Tibial nerve (tissue), 4 donors: ENCODE results near the gene HDAC5. TPM values are rescaled to one million over a fixed set of nuclear protein-coding genes. Genes with fewer than 3 reads are reported as not detected.

Experiments used
- DNase-seq, 2 donors: peaks; one replicate each; pipeline ENCODE4 v3.0.0-alpha.2; 2019; ENCODE audit warnings: low spot score in 2 of 2
- H3K27ac ChIP-seq, 4 donors: fragments of 200-600 bp; sonication (generic) in 3 of 4; one replicate each; pipeline ENCODE4 v1.5.1; 2017 to 2019; ENCODE audit warnings: mild to moderate bottlenecking in 1 of 4
- H3K27me3 ChIP-seq, 2 donors: fragments of 200-600 bp; sonication (generic) in 1 of 2; one replicate each; pipeline versions ENCODE4 v1.5.1 to v1.6.0; 2017 to 2019
- H3K36me3 ChIP-seq, 3 donors: fragments of 200-600 bp; sonication (generic); one replicate each; pipeline ENCODE4 v1.5.1; 2018 to 2019
- H3K4me1 ChIP-seq, 4 donors: fragments of 200-600 bp; sonication (generic) in 3 of 4; one replicate each; pipeline ENCODE4 v1.5.1; 2017 to 2019
- H3K4me3 ChIP-seq, 4 donors: fragments of 200-600 bp; sonication (generic) in 3 of 4; one replicate each; pipeline ENCODE4 v1.5.1; 2017 to 2019; ENCODE audit warnings: mild to moderate bottlenecking in 1 of 4, moderate library complexity in 1 of 4
- H3K9me3 ChIP-seq, 4 donors: fragments of 200-600 bp; sonication (generic) in 3 of 4; one replicate each; pipeline ENCODE4 v1.5.1; 2017 to 2019
- EP300 ChIP-seq, 2 donors: sonication (generic); formaldehyde crosslinking; IDR thresholded peaks; one replicate each; pipeline ENCODE4 v1.6.1; 2017; ENCODE audit warnings: antibody characterized with exemption in 2 of 2, mild to moderate bottlenecking in 1 of 2
- POLR2A ChIP-seq, 2 donors: fragments of 450-650 bp; IDR thresholded peaks; one replicate each; pipeline ENCODE4 v1.6.1; 2017; ENCODE audit warnings: antibody characterized with exemption in 2 of 2, mild to moderate bottlenecking in 2 of 2, moderate library complexity in 2 of 2
- WGBS, 2 donors: methylation state at CpG; one replicate each; pipeline ENCODE4 v1.1.5; 2018; 5-methylcytosine and 5-hydroxymethylcytosine counted together
- small RNA-seq: library from RNA; depleted of rRNA; stranded (forward); fragments of <200 nt; gene quantifications from one replicate; pipeline ENCODE3, GENCODE V24; 2016
- total RNA-seq, 4 donors: library from RNA; depleted of rRNA; stranded (reverse); fragments of >200 nt; gene quantifications; one replicate each; pipeline ENCODE4 v1.1.0, GENCODE V29; 2016
- TF ChIP-seq, protein P1 (sequence below), 5 experiments: fragments of 200-600 bp in 3 of 5; fragments of 450-650 bp in 2 of 5; sonication (generic) in 3 of 5; IDR thresholded peaks; one replicate each; pipeline ENCODE4 v1.5.1; 2016 to 2019; ENCODE audit warnings: antibody characterized with exemption in 5 of 5, mild to moderate bottlenecking in 3 of 5, moderate library complexity in 2 of 5

HDAC5 gene
- total RNA-seq, 4 donors from 2014 or later: 99.8 to 201 (median 125) TPM

DNA sequence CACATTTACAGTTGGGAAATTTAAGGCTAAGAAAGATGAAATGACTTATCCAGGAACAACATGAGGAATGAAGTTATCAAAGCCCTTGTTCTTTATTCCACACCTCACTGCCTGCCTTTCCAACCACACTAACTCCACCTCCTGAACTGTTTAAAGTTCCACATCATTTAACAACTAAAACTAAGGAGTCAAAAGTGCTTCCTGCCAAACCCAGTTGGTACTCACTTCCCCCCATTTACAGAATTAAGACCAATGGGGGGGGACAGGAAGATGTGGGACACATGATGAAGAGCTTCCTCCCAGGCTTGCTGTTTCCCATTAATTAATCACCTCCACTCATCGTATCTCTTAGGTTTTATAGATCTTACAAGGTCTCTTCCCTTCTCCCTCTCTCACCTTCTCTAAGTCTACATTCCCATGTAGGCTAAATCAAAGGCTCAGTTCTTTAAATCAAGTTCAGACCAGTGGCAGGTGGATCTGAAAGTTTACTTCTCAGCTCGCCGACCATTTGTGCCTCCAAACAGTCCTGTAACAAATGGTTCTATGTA, 89.5 kb downstream of the HDAC5 start:
- Histone ChIP-seq H3K9me3 (no peaks in the 10 kb centered on the region), H3K4me1 (no peaks in the 10 kb centered on the region), H3K27me3 (no peaks in the 10 kb centered on the region), H3K27ac (no peak overlapping the region), H3K4me3 (no peak overlapping the region), H3K36me3 (peaks cover 6 to 70% (median 19%) of the 10 kb centered on the region in 3 donors)
- no peak for DNase-seq
- 76 to 78% methylated on average over 3 of the region's 3 CpGs for WGBS, 2 donors
- TF ChIP-seq, protein P1, sequence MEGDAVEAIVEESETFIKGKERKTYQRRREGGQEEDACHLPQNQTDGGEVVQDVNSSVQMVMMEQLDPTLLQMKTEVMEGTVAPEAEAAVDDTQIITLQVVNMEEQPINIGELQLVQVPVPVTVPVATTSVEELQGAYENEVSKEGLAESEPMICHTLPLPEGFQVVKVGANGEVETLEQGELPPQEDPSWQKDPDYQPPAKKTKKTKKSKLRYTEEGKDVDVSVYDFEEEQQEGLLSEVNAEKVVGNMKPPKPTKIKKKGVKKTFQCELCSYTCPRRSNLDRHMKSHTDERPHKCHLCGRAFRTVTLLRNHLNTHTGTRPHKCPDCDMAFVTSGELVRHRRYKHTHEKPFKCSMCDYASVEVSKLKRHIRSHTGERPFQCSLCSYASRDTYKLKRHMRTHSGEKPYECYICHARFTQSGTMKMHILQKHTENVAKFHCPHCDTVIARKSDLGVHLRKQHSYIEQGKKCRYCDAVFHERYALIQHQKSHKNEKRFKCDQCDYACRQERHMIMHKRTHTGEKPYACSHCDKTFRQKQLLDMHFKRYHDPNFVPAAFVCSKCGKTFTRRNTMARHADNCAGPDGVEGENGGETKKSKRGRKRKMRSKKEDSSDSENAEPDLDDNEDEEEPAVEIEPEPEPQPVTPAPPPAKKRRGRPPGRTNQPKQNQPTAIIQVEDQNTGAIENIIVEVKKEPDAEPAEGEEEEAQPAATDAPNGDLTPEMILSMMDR (IDR thresholded peaks at IDR 0.05): no peak
- TF ChIP-seq EP300 (IDR thresholded peaks at IDR 0.05) (no peak), POLR2A (IDR thresholded peaks at IDR 0.05) (no peak)

DNA sequence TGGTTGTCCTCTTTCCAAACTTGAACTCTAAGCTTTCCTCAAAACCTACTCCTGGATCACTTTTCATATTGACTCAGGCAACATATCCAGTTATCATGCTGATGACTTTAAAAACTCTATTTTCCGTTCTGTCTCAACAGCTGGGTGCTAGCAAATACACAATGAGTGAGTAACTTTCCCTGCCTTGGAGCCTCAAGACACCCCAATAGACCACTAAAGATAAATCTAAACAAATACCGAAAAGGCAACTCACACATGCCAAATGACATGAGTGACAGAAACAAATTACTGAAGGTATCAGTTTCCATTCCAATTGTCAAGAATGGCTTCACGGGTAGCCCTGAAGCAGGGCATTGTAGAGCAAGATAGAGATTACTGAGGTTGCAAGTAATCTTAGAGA, 93.0 kb downstream of the HDAC5 start:
- TF ChIP-seq POLR2A (IDR thresholded peaks at IDR 0.05): no peak
- TF ChIP-seq, protein P1 (IDR thresholded peaks at IDR 0.05): no peak
- Histone ChIP-seq H3K27me3 (no peaks in the 10 kb centered on the region), H3K9me3 (no peaks in the 10 kb centered on the region), H3K4me3 (no peak overlapping the region), H3K36me3 (peaks cover 0 to 56% (median 5%) of the 10 kb centered on the region in 3 donors), H3K27ac (no peak overlapping the region), H3K4me1 (no peaks in the 10 kb centered on the region)
- WGBS, 2 donors: 91 to 96% methylated on average over 3 of the region's 3 CpGs
- DNase-seq: no peak

DNA sequence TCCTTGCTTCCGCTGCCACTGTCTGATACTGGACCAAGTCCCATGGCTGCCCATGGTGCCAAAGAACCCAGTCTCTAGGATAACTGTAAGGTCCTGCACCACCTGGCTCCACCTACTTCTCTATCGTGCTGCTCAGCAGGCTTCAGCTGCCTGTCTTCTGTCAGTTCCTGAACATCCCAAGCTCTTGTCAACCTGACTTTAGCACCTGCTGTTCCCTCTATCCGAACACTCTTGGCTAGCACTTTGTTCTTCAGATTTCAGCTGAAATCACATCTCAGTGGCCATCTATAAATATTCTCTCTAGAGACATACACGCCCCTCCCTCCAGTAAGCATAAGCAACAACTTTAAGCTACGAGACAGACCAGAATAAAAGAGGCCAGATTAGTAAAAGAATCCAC, 93.7 kb downstream of the HDAC5 start:
- no peaks in the 10 kb centered on the region for H3K27me3 ChIP-seq
- no peaks in the 10 kb centered on the region for H3K4me1 ChIP-seq
- H3K27ac ChIP-seq: no peak overlapping the region
- H3K4me3 ChIP-seq: no peak overlapping the region
- no peaks in the 10 kb centered on the region for H3K9me3 ChIP-seq
- peaks cover 0 to 60% (median 5%) of the 10 kb centered on the region in 3 donors for H3K36me3 ChIP-seq
- TF ChIP-seq POLR2A (IDR thresholded peaks at IDR 0.05): no peak
- TF ChIP-seq EP300 (IDR thresholded peaks at IDR 0.05): no peak
- TF ChIP-seq, protein P1 (IDR thresholded peaks at IDR 0.05): no peak
- 77 to 79% methylated on average over 5 of the region's 5 CpGs for WGBS, 2 donors
- DNase-seq: no peak

Small RNAs within 50 kb of the gene (small RNA-seq; reads per million reads assigned to genes)
- not detected for gene RNU6-131P

Other genes with a start within 250 kb of the HDAC5 start
- 10 to 100 TPM in 2 of 4 donors, 1 to 10 TPM in 2; 4.2 to 22.9 (median 9.3) TPM for gene MPP2, start 216.1 kb downstream of the HDAC5 start, total RNA-seq
- gene PPY, start 181.2 kb downstream of the HDAC5 start, total RNA-seq: not detected
- 1 to 10 TPM in 1 of 4 donors, not detected in 3; 2.0 TPM for gene PYY, start 169.7 kb downstream of the HDAC5 start, total RNA-seq
- 1 to 10 TPM in 3 of 4 donors, under 1 TPM in 1; 0.84 to 7.2 (median 1.8) TPM for gene NAGS, start 119.0 kb downstream of the HDAC5 start, total RNA-seq
- gene TMEM101, start 108.7 kb downstream of the HDAC5 start, total RNA-seq: 10 to 100 TPM; 28.6 to 41.2 (median 34.5) TPM
- gene LSM12, start 57.0 kb downstream of the HDAC5 start, total RNA-seq: 10 to 100 TPM; 18.2 to 37.2 (median 23.9) TPM
- 10 to 100 TPM; 24.9 to 68.7 (median 36.2) TPM for gene G6PC3, start 52.9 kb downstream of the HDAC5 start, total RNA-seq
- 1 to 10 TPM; 1.5 to 2.7 (median 2.1) TPM for gene HROB, start 18.3 kb upstream of the HDAC5 start, total RNA-seq
- gene ASB16, start 47.1 kb upstream of the HDAC5 start, total RNA-seq: 1 to 10 TPM in 1 of 4 donors, not detected in 3; 2.7 TPM
- 10 to 100 TPM; 28.6 to 41.2 (median 35.6) TPM for gene TMUB2, start 63.3 kb upstream of the HDAC5 start, total RNA-seq
- gene ATXN7L3, start 76.2 kb upstream of the HDAC5 start, total RNA-seq: 10 to 100 TPM; 40.9 to 60.4 (median 52.7) TPM
- 10 to 100 TPM; 65.7 to 71.9 (median 69.3) TPM for gene UBTF, start 96.0 kb upstream of the HDAC5 start, total RNA-seq
- under 1 TPM in 1 of 4 donors, not detected in 3; 0.21 TPM for gene SLC4A1, start 144.5 kb upstream of the HDAC5 start, total RNA-seq
- gene RUNDC3A, start 185.0 kb upstream of the HDAC5 start, total RNA-seq: not detected
- gene SLC25A39, start 201.2 kb upstream of the HDAC5 start, total RNA-seq: 10 to 100 TPM; 51.3 to 99.0 (median 70.9) TPM
- 100 to 1,000 TPM; 159 to 223 (median 188) TPM for gene GRN, start 221.7 kb upstream of the HDAC5 start, total RNA-seq
- 1 to 10 TPM; 1.0 to 8.1 (median 5.2) TPM for gene FAM171A2, start 240.2 kb upstream of the HDAC5 start, total RNA-seq